SH-SY5Y (cell line): ENCODE data around the gene SH3TC1.

Experiments
- GATA2 ChIP-seq: IDR thresholded peaks from 2 replicates; pipeline ENCODE4 v1.6.1; 2011; ENCODE audit warnings: mild to moderate bottlenecking, low read depth, low read length
- GATA3 ChIP-seq: IDR thresholded peaks from 2 replicates; pipeline ENCODE4 v1.6.1; 2011; ENCODE audit warnings: low read depth, mild to moderate bottlenecking, low read length, moderate library complexity

Gene SH3TC1

GRCh38 chr4:8289956-8290700 is 91.0 kb downstream of the SH3TC1 start:
- TF ChIP-seq GATA2 (no peak), GATA3 (no peak)

- TF ChIP-seq GATA3 (no peak), GATA2 (no peak)
Measured at GRCh38 chr4:8290701-8290970, 91.5 kb downstream of the SH3TC1 start.
